ENCODE measurements around the gene P2RY14. TPM values are rescaled to one million over a fixed set of nuclear protein-coding genes. Genes with fewer than 3 reads are reported as not detected.
A peak's percentile ranks its signal among the peaks of the same experiment; 100 is the strongest.

The P2RY14 gene
- total RNA-seq (2014; rRNA removed; shearing (Covaris generic)) = not detected in 2 replicates

- DNase-seq (ENCODE audit: low spot score) = no peak
These were observed at the start of gene P2RY14 for GRCh38 chr3:151278230-151278629. P2RY14 (minus strand) TSS chr3:151278542; CDS start chr3:151214316, 64,226 bp downstream.

DNA sequence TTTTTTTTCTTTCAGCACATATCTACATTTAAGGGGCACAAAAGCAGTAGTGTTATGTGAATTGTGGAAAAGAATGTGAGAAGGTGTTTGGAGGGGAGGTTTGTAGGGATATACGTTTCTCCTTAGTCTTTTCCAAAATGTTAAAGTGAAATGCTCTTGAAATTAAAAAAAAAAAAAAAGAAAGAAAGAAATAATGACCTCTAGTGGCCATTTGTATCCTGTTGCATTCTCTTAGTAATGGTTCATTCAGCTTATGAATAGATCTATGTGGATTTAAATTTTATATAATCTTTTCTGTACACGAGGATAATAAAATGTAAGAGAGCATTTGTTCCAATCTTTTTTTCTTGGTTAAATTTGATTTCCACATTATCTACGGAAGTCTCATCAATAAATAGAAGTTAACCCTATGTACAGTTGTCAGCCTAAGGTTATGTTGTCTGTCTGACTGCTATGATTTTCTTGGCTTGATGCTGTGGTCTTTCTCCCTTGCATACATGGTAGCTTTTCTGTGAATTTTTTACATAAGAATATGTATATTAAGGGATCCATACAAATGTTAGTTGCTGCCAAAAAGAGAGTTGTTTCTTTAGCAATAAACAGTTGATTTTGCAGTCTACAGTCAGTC, 49.3 kb upstream of the P2RY14 start:
- DNase-seq (ENCODE audit: low spot score) = no peak

DNA sequence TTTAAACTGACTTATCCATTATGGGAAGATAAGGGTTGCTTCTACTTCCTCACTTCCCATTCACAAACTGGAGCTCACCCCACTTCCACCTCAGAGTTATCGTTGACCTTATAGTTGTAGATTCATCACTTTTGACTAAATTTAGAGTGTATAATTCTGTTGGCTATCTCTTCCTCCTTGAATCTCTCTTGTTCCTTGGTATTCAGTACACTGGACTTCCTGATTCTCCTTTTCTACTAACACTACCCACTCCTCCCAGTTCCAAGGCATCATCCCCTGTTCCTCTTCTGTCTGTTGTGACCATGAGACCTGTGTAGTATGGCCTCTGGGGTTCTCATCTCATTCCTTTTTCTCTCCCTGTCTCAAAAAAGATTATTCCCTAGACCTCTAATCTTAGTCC, 44.2 kb upstream of the P2RY14 start:
- no peak for DNase-seq (ENCODE audit: low spot score)

DNA sequence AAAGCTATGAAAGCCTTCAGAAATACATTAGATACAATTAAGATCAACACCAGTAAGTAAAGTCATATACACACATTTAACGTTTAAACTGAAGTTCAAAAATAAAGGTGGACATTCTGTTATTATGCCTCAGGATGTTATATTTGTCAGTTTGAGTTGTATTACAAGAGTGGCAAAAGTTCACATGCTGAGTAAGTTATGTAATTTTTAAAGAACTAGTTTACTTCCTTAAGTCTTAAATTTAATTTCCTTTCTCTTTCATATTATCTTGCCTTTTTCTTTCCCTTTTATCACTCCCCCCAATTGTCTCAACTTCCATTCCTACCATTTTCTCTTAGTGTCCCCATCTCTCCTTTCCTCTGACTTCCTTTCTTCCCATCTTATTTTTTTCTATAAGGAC, 43.2 kb upstream of the P2RY14 start:
- DNase-seq (ENCODE audit: low spot score) = no peak

- no peak for DNase-seq (ENCODE audit: low spot score)
These were observed 41.8 kb upstream of the P2RY14 start for GRCh38 chr3:151320131-151320530.

DNA sequence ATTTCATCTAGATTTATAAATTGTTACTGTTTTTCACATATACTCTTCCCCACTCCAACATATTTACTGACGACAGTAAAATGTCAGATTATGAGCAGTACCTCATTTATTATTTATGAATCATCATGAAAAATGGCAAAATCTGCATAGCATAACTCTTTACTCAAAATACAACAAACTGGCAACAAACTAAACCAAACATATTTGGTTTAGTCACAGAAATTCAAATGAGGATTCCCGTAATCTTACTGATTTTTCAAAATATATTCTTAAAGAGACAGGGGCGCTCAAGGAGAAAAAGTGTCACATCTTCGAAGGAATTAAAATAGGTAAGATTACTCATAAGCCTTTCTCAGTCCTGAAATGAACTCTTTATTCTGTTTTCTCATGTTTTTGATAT, 41.3 kb upstream of the P2RY14 start:
- DNase-seq (ENCODE audit: low spot score) = no peak

DNA sequence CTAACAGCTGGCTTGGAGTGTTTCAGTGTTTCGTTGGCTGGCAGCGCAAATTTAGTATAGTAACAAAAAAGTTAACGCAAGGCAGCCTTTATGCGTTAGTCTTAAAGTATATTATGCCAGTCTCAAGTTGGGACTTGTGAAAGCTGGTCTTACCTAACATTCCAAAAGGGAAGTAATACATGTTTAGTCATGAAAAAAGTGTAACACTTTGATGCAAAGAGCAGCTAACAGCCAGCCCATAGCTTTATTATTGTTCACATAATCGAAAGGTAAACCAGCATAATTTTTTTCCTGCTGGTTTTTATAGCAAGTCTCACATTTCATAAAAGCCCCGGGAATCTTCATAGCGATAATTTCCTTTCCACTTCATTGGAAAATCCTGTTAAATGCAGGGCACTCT, 40.6 kb upstream of the P2RY14 start:
- no peak for DNase-seq (ENCODE audit: low spot score)

DNA sequence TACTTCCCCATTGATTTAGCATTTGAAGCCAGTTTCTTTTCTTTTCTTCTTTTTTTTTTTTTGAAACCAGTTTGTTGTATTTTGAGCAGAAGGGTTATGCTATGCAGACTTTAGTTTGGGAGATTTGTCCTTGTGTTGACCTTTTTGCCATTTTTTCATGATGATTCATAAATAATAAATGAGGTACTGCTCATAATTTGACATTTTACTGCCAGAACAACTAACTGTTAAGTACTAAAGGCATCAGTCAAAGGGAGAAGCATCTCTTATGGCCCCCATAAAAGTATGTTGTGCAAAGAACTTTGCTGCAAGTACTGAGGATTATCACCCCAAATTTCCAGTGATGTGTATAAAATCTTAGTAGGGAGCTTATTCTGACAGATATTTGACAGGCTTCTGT, 40.0 kb upstream of the P2RY14 start:
- DNase-seq (ENCODE audit: low spot score) = no peak

DNA sequence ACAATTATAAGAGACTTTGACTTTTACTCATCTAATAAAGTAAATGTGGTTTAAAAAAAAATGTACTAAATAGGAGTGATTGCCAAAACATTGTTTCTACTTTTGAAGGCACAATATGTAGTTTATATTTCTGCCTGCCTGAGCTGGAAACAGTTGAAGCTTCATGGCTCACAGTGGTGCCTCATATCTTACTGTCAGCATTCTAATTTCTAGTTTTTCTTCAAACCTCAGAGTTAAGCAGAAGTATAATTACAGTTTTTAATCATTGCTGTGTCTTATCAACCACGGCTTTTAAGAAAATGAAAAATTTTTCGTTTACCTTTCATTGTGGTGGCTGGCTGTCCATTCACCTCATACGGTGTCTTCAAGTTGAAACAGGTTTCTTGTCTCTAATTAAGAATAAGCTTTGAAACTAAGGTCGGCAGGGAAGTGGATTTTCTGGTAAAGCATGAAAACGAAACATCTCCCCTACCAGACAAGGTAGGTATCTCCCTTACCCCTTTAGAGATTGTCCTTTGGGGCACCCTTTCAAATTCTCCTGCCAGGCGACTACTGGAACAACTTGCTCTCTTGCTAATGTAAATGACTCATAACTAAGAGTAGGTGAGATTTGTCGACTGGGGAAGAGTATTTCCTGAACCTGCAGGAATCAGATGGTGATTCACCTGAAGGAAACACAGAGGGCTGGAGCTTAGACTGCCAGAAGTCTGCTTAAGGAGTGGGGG, 38.1 kb upstream of the P2RY14 start, which contains the start of gene GPR87:
Gene GPR87 (minus strand): TSS at position 554 of the 725 bp plus-strand sequence. CDS start 16,720 bp downstream, outside the sequence.
- DNase-seq (ENCODE audit: low spot score) = no peak

DNA sequence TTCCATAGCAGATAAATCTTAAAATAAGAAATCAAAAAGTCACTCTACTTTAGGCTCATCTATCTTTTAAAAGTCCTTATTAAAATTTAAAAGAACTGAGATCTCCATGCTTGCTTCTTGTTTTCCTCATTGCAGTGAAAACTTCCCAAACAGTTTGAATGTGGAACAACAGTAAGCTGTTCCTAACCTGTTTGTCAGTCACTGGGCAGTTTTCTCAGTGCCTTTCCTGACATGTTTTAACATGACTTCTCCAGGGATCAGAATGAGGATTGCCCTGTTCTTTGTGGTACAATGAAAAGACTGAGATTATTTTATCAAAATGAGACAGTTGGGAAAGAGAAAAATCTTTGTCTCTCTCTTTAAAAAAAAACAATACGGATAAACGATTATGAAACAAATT, 37.5 kb upstream of the P2RY14 start:
- no peak for DNase-seq (ENCODE audit: low spot score)

GRCh38 chr3:151315136-151315535, 36.8 kb upstream of the P2RY14 start:
- no peak for DNase-seq (ENCODE audit: low spot score)

DNA sequence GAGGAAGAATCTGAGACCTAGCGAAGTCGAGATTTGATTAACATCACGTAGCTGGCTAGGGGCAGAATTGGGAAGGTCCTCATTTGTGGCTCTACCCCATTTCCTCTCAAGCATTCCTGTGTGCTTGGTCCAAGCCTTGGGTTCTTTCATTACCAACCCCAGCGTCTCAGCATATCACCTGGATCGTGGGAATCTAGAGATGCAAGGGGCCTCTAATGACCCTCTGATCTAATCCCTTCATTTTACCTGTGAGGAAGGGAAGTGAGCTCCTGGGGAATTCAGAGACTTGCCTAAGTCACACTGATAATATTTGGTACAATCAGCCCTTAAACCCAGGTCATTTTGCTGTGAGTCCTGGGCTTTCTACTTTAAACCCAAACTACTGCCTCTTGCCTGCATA, 36.3 kb upstream of the P2RY14 start:
- DNase-seq (ENCODE audit: low spot score) = no peak

GRCh38 chr3:151314137-151314536, 35.8 kb upstream of the P2RY14 start:
- no peak for DNase-seq (ENCODE audit: low spot score)

DNA sequence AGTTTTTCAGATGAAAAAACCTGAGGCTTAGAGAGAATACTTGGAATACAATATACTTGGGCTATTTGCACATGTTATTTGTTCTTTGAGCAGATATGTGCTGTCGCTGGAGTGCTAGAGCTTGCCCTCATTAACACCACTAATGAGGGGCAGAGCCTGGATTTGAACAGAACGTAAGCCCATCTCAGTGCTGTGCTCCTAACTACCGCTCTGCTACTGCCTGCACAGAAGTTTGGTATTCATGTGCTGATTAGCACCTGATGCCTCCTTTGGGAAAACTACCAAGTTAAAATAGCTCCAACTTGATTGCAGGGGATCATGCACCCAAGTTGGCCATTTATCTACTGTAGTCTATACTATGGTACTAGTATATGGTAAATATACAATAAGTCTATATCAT, 34.6 kb upstream of the P2RY14 start:
- DNase-seq (ENCODE audit: low spot score) = no peak

GRCh38 chr3:151309566-151309965, 31.2 kb upstream of the P2RY14 start:
- no peak for DNase-seq (ENCODE audit: low spot score)

GRCh38 chr3:151307583-151308488, 29.5 kb upstream of the P2RY14 start:
- no peak for DNase-seq (ENCODE audit: low spot score)

DNA sequence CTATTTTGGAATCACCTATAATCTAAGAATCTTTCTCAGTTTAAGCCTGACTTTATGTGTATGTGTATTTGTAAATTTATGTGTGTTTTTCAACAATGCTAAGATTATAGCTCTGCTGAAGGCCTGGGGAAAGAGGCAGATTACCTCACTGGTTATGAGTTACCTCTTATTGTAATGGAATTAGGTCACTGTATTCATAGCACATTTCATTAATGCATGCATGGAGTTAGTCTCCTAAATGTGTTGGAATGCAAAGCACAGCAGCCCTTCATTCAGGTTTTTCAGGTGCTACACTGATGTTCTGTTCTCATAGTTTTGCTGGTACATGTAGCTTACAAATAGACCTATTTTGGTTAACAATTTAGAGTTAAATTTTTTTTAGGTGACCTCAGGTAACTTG, 28.8 kb upstream of the P2RY14 start:
- no peak for DNase-seq (ENCODE audit: low spot score)

DNA sequence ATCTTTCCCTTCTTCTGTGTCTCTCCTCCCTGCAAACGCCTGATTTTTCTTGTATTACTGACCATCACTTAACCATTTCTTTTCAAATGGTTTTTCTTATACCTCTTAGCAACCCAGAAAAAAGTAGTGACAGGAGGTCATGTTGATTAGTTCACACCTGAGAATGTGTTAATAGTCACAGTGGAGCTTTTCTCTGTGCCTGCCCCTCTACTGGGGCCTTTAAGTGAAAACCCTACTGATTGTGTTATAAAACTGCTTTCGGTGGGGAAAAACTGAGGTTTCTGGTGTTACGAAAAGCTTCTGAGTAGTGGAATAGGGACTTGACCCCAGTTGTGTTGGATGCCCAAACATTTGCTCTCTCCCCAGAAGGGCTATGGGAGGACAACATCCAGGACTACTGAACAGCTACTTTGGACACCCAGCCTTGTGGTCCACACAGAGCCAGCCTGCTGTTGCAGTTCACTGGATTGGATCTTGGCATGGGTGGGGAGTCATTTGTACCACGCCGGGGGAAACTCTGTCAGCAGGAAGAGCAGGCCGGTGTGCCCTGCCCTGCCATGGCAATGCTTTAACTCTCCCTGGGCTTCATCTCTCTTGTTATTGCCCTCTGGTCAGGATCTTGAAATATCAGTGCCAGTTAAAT, 27.9 kb upstream of the P2RY14 start:
- DNase-seq (ENCODE audit: low spot score) = no peak

DNA sequence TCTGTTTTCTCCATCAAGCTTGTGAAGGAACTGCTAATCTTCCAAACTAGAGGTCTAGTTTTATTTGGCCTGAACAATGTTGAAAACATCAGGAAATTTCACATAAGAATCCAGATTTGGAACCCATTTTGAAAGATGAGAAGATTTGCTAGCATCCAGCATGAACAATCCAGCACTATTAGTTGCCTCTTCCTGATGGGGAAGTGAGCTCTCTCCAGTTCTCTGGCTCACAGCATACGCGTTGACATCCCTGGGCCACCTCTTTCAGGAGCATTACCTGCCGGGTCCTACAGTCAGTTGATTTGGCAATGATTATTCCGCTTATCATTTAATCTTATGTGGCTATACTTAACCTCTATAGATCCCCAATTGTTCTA, 27.4 kb upstream of the P2RY14 start:
- DNase-seq (ENCODE audit: low spot score) = peak; percentile 25

GRCh38 chr3:151305060-151305774, 26.9 kb upstream of the P2RY14 start:
- peak; percentile 100 for DNase-seq (ENCODE audit: low spot score)

DNA sequence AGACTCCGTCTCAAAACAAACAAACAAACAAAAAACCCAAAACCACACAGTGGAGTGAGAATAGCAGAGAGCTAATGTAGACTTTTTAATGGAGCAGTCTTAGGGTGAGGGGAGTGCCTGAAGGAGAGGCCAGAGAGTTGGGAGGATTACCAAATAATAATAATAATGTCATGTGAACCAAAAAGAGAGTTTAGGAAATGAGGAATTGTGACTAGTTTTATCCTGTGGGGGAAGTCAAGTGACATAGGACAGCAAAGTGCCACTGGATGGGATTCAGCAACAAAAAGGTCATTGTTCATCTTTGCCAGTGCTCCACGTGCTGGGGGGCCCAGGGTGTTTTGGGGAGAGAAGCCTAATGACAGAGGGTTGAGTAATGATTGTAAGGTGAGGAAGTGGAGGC, 25.4 kb upstream of the P2RY14 start:
- no peak for DNase-seq (ENCODE audit: low spot score)
